HG02885 (cell line): ENCODE results near the gene PTPRU.
"Not testable (repeated sequence)": the region's sequence is repeated elsewhere in the genome, so short reads cannot be mapped to it uniquely, and the experiment has no call there.

Experiments used
- ATAC-seq: cut with Tn5 transposase; IDR thresholded peaks from one replicate; pipeline ENCODE4 v1.9.1; 2021; ENCODE audit warnings: mild to moderate bottlenecking; ENCODE audit not compliant: unreplicated experiment, poor library complexity

Gene PTPRU

GRCh38 chr1:29311352-29312030 lies 75.2 kb downstream of the PTPRU start:
- no peak for ATAC-seq

GRCh38 chr1:29312469-29313461 lies 76.4 kb downstream of the PTPRU start:
- ATAC-seq = no peak

- not testable (repeated sequence) for ATAC-seq
Observed at GRCh38 chr1:29314685-29315084, 78.4 kb downstream of the PTPRU start.

GRCh38 chr1:29315262-29315661 lies 78.9 kb downstream of the PTPRU start:
- ATAC-seq = no peak

- ATAC-seq = no peak
Observed at GRCh38 chr1:29315876-29316275, 79.6 kb downstream of the PTPRU start.

GRCh38 chr1:29317063-29317915 lies 81.0 kb downstream of the PTPRU start:
- ATAC-seq = no peak

GRCh38 chr1:29317916-29318530 lies 81.7 kb downstream of the PTPRU start:
- ATAC-seq = no peak

GRCh38 chr1:29318724-29319123 lies 82.4 kb downstream of the PTPRU start:
- no peak for ATAC-seq

GRCh38 chr1:29319300-29320110 lies 83.2 kb downstream of the PTPRU start:
- ATAC-seq = no peak

- no peak for ATAC-seq
Observed at GRCh38 chr1:29320156-29320940, 84.0 kb downstream of the PTPRU start.

GRCh38 chr1:29321176-29321575 lies 84.9 kb downstream of the PTPRU start:
- ATAC-seq = no peak

- no peak for ATAC-seq
Observed at GRCh38 chr1:29322147-29322694, 85.9 kb downstream of the PTPRU start.

- ATAC-seq = no peak
Observed at GRCh38 chr1:29322861-29323585, 86.7 kb downstream of the PTPRU start.

- no peak for ATAC-seq
Observed at GRCh38 chr1:29323636-29324035, 87.3 kb downstream of the PTPRU start.

- ATAC-seq = no peak
Observed at GRCh38 chr1:29324202-29324601, 87.9 kb downstream of the PTPRU start.

GRCh38 chr1:29324771-29325351 lies 88.5 kb downstream of the PTPRU start:
- ATAC-seq = no peak

- ATAC-seq = no peak
Observed at GRCh38 chr1:29325675-29326074, 89.4 kb downstream of the PTPRU start.
